ELF-1 (cell line): Measurements from ENCODE around the gene MOB3A.
"Not testable (repeated sequence)": the region's sequence is repeated elsewhere in the genome, so short reads cannot be mapped to it uniquely, and the experiment has no call there.

ENCODE experiments used
- DNase-seq: peaks from one replicate; pipeline ENCODE4 v3.0.0-alpha.2; 2016; ENCODE audit warnings: low read depth, low spot score

The MOB3A gene

DNA sequence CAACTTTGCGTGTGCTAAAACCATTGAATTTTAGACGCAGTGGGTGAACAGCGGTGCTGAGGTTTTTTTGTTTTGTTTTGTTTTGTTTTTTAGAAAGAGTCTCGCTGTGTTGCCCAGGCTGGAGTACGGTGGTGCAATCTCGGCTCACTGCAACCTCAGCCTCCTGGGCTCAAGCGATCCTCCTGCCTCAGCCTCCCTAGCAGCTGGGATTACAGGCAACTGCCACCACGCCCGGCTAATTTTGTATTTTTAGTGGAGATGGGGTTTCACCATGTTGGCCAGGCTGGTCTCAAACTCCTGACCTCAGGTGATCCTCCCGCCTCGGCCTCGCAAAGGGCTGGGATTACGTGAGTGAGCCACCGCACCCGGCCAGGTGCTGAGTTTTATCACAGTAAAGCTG, 61.9 kb downstream of the MOB3A start:
- DNase-seq = not testable (repeated sequence)

DNA sequence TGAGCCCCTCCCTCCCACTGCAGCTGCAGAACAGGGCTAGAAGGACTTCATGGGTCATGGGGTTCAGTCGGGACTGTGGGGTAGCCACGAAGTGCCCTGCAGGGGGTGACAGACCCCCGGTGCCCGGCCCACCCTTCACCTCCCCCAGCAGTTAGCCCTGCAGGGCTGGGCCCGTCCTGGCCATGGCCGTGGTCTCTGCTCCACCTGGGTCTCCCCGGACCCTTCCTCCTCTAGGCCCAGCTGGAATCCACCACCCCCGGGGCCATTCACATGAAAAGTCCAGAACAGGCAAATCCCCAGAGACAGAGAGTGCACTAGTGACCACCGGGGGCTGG, 62.3 kb downstream of the MOB3A start:
- DNase-seq = no peak

DNA sequence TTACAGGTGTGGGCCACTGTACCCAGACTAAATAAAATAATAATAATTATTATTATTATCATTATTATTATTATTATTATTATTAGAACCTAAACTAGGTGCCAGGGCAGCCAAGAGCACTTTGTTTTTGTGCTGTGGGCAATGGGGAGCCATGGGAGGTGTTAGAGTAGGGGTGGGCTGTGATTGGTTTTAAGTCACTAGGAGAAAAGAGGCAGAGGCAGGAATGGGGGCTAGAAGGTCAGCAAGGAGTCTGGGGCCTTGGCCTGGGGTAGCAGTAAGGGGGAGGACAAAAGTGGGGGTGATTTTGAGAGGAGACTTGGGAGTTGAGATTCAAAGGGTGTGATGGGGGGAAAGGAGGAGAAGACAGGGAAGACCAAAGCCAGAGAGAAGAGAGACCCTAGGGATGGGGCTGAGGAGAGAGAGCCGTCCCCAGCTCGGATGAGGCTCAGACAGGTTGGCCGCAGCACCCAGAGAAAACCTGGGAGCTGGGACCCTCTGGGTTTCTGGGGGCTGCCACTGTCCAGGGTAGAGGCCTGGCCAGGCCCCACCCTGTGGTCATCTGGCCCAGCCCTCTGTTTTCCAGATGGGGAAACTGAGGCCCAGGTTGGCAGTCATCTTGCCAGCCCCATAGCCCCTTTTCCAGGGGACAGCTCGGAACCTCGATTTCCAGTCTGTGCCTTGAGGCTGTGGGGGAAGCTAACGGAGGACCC, 62.9 kb downstream of the MOB3A start:
- DNase-seq = no peak

GRCh38 chr19:2032296-2032941, 63.7 kb downstream of the MOB3A start:
- DNase-seq = no peak

- DNase-seq = no peak
Observed at GRCh38 chr19:2027361-2027760, 68.8 kb downstream of the MOB3A start.

GRCh38 chr19:2026770-2027169, 69.4 kb downstream of the MOB3A start:
- DNase-seq = no peak

DNA sequence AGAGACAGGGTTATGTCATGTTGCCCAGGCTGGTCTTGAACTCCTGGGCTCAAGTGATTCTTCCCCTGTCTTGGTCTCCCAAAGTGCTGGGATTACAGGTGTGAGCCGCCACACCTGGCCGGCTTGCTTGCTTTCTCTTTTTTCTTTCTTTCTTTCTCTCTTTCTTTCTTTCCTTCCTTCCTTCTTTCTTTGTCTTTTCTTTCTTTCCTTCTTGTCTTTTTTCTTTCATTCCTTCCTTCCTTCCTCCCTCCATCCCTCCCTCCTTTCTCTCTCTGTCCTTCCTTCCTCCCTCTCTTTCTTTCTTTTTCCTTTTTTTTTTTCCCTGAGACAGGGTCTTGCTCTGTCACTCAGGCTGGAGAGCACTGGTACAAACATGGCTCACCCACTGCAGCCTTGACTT, 73.8 kb downstream of the MOB3A start:
- no peak for DNase-seq

DNA sequence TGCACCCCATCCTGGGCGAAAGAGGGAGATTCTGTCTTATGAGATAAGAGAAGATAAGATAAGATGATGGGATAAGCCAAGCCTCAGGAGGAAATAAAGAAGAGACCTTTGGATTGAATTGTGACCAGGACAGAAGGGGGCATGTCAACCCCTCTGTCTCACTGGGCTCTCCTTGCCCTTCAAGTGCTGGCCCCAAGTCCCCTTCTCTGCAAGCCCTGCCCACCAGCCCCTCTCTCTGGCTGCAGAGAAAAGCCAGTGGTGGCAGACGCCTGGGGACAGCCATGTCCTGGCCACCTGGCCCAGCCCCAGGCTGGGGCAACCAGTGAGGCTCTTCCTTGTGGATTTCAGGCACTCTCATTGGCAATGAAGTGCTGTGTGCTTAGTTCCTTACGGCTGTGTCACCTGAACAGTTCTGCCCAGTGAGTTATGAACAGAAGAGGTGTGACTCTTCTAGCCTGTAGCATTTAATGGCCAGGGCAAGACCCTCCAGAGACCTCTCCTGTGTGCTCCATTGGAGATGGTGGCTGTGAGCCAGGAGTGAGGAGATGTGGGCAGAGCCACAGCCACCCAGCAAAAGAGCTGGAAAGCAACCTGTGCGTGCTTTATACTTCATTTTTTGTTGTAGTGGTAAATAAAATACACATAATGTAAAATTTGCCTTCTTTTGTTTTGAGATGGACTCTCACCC, 74.5 kb downstream of the MOB3A start:
- DNase-seq = no peak
